Endothelial cell of umbilical vein (primary cell): ENCODE data around the gene KRT74.

Experiments used
- EZH2 ChIP-seq: IDR thresholded peaks from 2 replicates; pipeline ENCODE4 v1.6.1; 2012; ENCODE audit warnings: borderline replicate concordance, low read depth, mild to moderate bottlenecking, moderate library complexity, low read length, inconsistent platforms; ENCODE audit not compliant: severe bottlenecking
- GATA2 ChIP-seq: IDR thresholded peaks from 2 replicates; pipeline ENCODE4 v1.7.0; 2011; ENCODE audit warnings: low read depth, mild to moderate bottlenecking, moderate library complexity, mixed read lengths, low read length; ENCODE audit not compliant: insufficient read length, insufficient read depth
- POLR2A ChIP-seq: IDR thresholded peaks from 2 replicates; pipeline ENCODE4 v1.6.1; 2012; ENCODE audit warnings: low read depth, mild to moderate bottlenecking, control low read depth, low read length
- TF ChIP-seq, protein P1 (sequence below): IDR thresholded peaks from 2 replicates; pipeline ENCODE4 v1.6.1; 2011; ENCODE audit not compliant: insufficient read depth, insufficient read length
- TF ChIP-seq, protein P2 (sequence below), 2 donors: IDR thresholded peaks; 1 replicate in 1 of 2; 2 replicates in 1 of 2; pipeline ENCODE4 v1.5.1; 2011; ENCODE audit warnings: low read length in 2 of 2, mild to moderate bottlenecking in 2 of 2, moderate library complexity in 2 of 2, control low read depth in 1 of 2, inconsistent platforms in 1 of 2, low read depth in 1 of 2; ENCODE audit not compliant: insufficient read depth in 1 of 2; ENCODE audit errors: extremely low read depth in 1 of 2

DNA sequence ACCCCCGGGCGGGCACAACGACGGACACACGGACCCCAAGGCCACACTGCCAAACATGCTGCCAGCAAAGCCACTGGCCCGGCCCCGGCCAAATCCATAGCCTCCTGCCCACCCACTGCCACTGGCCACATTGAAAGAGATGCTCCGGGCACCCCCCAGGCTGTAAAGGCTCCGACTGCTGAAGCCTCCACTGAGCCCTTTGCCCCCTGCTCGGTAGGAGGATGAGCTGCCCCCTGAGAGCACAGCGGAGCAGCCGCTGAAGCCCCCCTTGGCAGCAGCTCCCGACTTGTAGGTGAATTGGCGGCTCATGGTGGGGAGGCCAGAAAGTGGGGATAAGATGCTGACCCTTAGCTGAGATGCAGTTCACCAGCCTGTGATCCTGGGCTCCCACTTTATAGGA, 44.6 kb upstream of the KRT74 start, which contains the start of gene KRT73:
- TF ChIP-seq POLR2A: no peak
- TF ChIP-seq GATA2: no peak
- TF ChIP-seq, protein P1, sequence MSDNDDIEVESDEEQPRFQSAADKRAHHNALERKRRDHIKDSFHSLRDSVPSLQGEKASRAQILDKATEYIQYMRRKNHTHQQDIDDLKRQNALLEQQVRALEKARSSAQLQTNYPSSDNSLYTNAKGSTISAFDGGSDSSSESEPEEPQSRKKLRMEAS: no peak
- TF ChIP-seq, protein P2, sequence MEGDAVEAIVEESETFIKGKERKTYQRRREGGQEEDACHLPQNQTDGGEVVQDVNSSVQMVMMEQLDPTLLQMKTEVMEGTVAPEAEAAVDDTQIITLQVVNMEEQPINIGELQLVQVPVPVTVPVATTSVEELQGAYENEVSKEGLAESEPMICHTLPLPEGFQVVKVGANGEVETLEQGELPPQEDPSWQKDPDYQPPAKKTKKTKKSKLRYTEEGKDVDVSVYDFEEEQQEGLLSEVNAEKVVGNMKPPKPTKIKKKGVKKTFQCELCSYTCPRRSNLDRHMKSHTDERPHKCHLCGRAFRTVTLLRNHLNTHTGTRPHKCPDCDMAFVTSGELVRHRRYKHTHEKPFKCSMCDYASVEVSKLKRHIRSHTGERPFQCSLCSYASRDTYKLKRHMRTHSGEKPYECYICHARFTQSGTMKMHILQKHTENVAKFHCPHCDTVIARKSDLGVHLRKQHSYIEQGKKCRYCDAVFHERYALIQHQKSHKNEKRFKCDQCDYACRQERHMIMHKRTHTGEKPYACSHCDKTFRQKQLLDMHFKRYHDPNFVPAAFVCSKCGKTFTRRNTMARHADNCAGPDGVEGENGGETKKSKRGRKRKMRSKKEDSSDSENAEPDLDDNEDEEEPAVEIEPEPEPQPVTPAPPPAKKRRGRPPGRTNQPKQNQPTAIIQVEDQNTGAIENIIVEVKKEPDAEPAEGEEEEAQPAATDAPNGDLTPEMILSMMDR (IDR thresholded peaks at IDR 0.05; ENCODE audit: extremely low read depth in 1 of 2, insufficient read depth in 1 of 2, low read depth in 1 of 2, low read length in 2 of 2): no peak
- TF ChIP-seq EZH2: no peak
